GM21723 (cell line): ENCODE data around the gene ENOPH1.
"Not testable (repeated sequence)": the region's sequence is repeated elsewhere in the genome, so short reads cannot be mapped to it uniquely, and the experiment has no call there.

Source experiments
- ATAC-seq: cut with Tn5 transposase; IDR thresholded peaks from one replicate; pipeline ENCODE4 v1.9.1; 2021; ENCODE audit warnings: mild to moderate bottlenecking, moderate library complexity; ENCODE audit not compliant: unreplicated experiment

ENOPH1 gene

DNA sequence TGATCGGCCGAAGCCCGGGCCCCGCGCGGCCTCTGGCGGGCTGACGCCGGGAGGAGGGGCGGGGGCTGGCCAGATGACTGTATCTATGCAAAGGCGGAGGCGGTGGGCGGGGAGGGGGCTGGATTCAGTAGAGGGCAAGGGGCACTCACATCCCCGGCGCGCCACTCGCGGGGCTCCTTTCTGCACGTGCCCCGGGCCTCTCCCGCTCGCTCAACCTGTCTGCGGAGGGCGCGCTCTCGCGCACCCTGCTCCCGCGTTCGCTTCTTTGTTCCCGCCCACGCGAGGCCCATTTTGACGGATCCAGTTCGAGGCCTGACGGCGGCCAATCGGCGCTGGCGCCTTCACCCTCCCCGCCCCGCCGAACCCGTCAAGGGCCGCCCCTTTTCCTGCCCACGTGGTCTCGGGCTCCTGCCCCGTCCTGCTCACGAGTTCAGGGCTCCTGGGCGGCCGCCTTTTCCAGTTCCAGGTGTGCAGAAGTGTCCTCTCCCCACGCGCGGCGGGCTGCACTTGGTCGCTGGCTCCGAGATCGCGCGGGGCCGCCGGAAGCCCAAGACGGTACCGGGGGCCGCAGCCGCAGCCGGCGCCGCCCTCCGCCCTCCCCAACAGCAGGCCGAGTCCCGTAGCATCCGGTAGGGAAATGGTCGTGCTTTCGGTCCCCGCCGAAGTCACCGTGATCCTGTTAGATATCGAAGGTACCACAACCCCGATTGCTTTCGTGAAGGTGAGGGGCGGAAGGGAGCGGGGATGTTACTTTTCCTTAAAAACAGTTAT lies at the start of gene ENOPH1, which contains the start of gene HNRNPDL:
ENOPH1 (plus strand) TSS at position 398 of the 771 bp plus-strand sequence; CDS start at position 638, 240 bp downstream.
HNRNPDL (minus strand) TSS at position 270 of the 771 bp plus-strand sequence. CDS start 772 bp downstream, outside the sequence.
- ATAC-seq = peak; percentile 78

DNA sequence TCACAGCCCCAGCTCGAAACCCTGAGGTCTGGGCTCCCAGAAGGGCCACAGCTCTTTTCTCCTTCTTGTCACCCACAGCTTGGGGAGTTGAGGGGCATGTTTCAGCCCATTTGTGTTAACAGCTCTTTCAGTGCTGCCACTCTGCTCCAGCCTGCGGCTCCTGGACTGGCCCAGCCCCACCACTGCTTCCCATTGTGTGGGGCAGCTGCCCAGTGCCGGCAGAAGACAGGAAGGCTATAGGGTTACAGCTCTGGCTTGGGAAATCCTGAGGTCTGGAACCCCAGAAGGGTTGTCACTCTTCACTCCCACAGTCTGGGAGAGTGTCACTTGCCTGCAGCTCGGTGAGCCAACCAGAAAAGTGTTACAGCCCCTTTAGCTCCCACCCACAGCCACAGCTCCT lies 49.6 kb upstream of the ENOPH1 start:
- no peak for ATAC-seq

DNA sequence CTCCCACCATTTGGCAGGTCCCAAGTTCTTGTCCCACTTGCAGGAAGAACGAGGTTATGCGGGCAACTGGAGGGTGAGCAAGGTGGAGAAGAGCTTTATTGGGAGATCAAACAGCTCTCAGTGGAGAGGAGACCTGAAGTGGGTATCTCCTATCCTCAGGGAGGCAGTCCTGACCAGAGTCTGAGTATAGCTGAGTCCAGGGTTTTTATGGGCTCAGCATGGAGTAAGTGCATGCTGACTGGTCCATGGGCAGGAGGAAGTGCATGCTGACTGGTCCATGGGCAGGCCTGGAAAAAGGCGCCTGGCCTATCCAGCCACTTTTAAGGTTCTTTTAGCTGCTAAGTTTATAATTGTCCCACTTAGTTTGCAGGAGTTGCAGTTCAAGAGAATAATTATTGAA lies 49.2 kb upstream of the ENOPH1 start:
- ATAC-seq = no peak

DNA sequence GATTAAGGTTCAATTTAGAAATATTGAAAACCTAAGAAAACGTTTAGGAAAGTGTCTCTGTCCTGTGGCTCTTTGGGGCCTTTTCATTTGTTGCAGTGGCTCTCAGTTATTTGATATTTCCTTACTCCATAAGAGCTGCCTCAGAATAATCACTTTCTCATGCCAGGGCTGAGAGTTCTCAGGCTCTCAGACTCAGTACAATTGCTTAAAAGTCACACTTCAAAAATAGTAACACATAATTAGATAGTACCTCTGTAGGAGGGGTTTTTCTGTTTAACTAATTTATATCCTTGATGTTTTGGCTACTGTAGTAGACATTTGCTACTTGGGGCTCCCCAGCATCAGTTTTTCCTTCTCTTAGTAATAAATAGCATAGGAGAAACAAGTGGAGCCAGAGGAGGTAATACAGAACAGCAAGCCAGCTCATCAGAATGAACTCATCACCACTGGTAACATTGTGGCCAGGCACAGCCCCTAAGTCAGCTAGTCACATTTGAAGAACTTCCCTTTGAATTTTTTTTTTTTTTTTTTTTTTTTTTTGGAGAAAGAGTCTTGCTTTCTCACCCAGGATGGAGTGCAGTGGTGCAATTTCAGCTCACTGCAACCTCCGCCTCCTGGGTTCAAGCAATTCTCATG lies 48.6 kb upstream of the ENOPH1 start:
- ATAC-seq = no peak

DNA sequence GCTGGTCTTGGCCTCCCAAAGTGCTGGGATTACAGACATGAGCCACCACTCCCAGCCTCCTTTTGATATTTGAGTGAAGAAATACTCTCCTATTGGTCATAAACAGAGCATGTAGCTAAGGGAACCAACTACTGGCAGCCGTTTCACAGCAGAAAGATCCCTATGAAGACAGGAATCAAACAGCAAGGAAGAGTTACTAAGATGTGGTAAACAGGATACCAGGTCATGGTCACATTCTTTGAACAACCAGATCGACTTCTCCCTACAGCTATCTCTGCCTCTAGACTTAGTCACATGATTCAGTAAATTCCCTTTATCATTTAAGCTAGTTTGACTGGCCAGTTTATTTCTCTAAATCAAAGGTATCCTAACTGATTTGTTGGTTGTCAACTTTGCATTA lies 47.6 kb upstream of the ENOPH1 start:
- ATAC-seq = no peak

DNA sequence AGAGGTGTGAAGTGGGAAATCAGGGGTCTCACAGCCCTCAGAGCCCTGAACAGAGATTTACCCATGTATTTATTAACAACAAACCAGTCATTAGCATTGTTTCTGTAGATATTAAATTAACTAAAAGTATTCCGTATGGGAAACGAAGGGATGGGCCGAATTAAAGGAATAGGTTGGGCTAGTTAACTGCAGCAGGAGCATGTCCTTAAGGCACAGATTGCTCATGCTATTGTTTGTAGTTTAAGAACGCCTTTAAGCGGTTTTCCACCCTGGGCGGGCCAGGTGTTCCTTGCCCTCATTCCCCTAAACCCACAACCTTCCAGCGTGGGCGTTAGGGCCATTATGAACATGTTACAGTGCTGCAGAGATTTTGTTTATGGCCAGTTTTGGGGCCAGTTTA lies 44.1 kb upstream of the ENOPH1 start:
- ATAC-seq = not testable (repeated sequence)

DNA sequence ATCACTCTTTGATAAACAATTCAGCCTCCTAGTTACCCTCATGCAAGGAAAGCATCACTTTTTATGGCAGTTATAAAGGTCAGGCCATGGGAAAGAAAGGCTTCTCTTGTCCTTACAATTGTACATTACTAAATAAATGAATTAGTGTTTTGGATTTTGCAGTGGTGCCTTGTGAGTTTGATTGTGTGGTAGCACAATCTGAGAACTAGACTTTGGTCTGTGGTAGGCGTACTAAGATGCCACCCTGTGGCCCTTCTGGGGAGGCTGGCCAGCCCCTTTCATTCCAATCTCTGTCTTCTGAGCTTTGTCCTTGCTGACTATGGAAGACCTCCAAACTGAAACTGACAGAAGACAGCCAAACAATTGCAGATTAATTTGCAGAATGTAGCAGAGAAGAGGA lies 42.0 kb upstream of the ENOPH1 start:
- ATAC-seq = no peak

DNA sequence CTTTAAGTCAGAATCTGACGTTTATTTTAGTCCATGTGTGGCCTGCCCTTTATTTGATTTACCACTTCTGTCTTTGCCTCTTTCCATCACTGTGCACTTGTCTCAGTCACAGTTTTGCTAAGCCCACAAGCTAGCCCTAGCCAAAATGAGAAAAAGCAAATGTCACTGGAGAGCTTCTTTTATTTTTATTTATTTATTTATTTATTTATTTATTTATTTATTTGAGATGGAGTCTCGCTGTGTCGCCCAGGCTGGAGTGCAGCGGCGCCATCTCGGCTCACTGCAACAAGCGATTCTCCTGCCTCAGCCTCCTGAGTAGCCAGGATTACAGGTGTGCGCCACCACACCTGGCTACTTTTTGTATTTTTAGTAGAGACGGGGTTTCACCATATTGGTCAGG lies 40.3 kb upstream of the ENOPH1 start:
- ATAC-seq = not testable (repeated sequence)

DNA sequence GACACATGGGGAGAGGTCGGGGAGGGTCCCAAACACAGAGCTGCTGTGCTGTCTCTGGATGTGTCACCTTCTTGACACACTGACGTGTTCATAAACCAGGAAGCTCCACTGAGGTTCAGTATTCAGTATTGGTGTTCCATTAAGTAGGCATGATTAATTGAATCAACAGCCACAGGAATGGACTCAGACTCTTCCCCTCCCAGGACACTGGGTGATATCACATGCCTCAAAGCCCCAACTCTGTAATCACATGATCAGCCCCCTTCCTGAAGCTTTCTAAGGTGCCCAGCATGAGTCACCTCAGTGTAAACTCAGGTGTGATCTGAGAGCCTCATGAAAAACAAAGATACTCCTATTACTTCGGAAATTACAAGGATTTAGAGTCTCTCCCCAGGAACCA lies 35.5 kb upstream of the ENOPH1 start:
- no peak for ATAC-seq

DNA sequence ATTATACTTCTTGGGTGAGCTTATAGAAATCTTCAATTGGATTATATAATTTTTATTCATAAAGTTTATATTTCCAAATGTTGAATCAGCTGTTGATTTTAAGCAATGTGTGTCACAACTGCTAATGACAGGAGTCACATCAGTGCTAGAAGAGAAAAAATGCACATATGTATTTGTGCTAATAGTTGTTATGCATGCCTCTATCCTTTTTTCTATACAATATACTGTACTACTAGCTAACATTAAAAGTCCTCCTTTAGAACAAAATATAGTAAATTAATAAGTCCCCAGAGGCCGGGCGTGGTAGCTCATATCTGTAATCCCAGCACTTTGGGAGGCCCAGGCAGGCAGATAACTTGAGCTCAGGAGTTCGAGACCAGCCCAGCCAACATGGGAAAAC lies 32.9 kb upstream of the ENOPH1 start:
- ATAC-seq = no peak

DNA sequence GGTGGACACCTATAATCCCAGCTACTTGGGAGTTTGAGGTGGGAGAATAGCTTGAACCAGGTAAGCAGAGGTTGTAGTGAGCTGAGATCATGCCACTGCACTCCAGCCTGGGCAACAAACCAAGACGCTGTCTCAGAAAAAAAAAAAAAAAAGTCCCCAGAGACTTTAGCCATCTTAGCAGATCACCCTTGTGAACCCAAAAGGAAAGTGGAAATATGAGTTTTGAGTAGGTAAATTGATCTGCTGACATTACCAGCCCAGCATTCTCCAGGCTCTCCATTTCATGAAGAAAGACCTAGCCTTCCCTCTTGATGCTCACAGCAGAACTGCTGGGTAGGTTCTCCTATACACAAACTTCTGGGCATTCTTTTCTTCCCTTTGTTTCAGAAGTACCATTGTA lies 32.1 kb upstream of the ENOPH1 start:
- ATAC-seq = no peak

DNA sequence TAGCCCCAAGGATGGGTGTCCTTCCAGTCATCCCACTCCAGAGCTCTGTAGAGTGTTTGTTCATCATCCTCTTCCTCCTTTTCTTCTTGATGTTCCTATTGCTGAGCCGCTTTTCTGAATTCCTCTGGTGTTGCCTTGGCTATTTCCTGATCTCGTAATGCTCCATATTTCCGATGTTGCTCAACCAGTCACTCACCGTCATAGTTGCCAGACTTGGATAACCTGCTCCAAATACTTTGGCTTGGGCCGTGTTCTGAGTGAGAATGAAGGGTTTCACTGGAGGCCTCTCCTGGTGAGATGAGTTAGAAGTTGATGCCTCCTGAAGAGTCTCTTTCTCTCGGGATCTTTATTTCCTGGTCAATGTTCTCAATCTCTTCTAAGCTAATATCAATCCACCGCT lies 28.8 kb upstream of the ENOPH1 start:
- ATAC-seq = no peak

DNA sequence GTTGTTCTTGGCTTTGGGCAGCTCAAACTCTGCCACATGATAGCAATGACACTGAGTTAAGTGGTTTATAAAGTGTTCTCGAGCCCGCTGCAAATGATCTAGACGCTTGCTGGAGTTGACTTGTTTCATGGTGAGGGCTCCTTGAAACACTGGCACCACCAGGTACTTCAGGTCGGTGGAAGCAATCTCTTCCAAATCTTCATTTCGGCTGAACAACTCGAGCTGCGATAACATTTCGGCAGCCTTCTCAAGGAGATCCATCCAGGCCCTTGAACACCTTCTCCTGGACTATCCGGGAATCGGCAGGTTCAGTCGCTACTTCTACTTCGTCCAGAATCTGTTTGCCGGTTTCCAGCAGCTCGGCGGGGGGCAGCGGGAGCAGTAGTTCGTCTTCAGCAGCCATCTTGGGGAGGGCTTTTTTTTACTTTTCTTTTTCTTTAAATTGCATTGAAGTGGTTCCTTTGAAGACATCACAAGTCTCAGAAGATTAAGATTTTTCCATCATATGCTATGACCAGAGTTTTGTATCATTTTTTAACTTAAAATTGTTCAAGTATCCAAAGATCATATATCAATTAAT lies 28.1 kb upstream of the ENOPH1 start:
- no peak for ATAC-seq

DNA sequence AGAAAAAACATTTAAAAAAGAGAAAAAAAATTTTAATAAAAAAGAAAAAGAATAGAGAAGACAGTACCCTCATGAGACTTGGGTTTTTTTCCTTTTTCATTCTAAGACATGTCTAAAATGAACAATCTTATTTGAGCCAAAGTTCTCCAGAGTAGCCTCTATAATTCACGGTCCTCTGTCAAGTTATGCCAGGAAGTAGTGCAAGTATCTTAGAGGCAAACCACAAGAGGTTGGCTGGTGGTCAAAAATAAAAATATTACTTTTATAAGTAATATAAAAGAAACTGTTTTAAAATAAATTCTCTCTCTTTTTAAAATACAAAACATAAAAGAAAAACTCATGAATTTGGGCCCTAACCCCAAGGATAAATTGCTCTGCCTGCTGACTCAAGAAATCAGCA lies 26.7 kb upstream of the ENOPH1 start:
- ATAC-seq = no peak

DNA sequence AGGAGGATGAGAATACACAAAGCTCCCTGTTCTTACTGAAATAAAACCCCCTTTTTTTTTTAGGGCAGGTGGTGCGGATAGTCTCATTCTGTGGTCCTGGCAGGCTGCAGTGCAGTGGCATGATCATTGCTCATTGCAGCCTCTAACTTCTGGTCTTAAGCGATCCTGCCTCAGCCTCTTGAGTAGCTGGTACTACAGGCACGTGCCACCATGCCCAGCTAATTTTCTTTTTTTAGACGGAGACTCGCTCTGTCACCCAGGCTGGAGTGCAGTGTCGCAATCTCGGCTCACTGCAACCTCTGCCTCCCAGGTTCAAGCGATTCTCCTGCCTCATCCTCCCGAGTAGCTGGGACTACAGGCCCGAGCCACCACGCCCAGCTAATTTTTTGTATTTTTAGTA lies 15.3 kb upstream of the ENOPH1 start:
- ATAC-seq = not testable (repeated sequence)

DNA sequence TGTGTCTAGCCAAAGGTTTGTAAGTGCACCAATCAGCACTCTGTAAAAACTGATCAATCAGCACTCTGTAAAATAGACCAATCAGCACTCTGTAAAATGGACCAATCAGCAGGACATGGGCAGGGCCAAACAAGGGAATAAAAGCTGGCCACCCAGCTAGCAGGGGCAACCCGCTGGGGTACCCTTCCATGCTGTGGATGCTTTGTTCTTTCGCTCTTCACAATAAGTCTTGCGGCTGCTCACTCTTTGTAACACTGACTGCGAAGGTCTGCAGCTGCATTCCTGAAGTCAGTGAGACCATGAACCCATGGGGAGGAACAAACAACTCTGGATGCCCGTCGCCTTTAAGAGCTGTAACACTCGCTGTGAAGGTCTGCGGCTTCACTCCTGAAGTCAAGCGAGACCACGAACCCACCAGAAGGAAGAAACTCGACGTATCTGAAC lies 14.4 kb upstream of the ENOPH1 start:
- ATAC-seq = no peak

DNA sequence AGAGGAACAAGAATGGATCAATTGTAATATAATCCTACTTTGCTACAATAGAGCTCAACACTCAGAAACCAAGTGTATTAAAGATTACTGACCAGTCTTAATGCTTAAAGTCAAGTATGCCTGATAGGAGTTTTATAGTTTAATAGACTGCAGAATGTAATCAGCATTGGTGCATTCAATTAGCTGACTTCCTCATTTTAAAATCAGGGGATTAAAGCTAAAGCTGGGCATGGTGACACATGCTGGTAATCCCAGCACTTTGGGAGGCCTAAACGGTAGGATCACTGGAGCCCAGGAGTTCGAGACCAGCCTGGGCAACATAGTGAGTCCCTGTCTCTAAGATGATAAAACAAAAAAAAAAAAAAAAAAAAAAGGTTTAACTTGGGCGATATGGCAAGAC lies 10.9 kb upstream of the ENOPH1 start:
- ATAC-seq = no peak

DNA sequence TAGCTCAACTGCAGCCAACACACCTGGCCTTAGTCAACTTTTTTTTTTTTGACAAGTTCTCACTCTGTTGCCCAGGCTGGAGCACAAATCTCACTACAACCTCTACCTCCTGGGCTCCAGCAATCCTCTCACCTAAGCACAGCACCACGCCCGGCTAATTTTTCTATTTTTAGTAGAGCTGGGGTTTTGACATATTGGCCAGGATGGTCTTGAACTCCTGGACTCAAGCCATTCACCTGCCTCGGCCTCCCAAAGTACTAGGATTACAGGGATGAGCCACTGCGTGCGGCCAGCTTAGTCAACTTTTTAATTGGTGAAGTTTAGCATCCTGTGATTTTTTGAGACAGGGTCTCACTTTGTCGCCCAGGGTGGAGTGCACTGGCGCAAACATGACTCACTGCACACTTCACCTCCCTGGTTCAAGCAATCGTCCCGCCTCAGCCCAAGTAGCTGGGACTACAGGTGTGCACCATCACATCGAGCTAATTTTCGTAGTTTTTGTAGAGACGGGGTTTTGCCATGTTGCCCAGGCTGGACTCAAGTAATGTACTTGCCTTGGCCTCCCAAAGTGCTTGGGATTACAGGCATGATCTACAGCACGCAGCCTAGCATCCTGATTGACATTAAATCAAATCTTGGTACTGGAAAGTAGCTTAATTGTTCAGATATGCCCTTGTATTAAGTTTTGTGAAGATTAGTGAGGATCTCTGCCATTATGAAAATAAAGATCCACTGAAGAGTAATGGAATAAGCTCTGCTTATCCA lies 8.4 kb upstream of the ENOPH1 start:
- no peak for ATAC-seq

DNA sequence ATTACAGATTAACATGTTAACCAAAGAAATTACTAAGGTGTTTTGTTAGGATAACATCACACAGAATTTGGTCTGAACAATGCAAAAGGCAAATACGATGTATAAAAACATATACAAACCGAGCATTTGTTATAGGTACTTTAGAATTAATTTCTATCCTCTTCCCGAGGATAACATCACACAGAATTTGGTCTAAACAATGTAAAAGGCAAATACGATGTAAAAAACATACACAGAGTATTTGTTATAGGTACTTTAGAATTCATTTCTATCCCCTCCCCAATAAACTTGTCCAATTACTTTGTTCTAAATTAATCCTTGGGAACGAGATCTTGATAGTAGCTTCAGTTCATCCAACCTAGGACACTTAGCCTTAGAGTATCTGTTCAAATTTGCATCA lies 7.8 kb upstream of the ENOPH1 start:
- ATAC-seq = no peak

DNA sequence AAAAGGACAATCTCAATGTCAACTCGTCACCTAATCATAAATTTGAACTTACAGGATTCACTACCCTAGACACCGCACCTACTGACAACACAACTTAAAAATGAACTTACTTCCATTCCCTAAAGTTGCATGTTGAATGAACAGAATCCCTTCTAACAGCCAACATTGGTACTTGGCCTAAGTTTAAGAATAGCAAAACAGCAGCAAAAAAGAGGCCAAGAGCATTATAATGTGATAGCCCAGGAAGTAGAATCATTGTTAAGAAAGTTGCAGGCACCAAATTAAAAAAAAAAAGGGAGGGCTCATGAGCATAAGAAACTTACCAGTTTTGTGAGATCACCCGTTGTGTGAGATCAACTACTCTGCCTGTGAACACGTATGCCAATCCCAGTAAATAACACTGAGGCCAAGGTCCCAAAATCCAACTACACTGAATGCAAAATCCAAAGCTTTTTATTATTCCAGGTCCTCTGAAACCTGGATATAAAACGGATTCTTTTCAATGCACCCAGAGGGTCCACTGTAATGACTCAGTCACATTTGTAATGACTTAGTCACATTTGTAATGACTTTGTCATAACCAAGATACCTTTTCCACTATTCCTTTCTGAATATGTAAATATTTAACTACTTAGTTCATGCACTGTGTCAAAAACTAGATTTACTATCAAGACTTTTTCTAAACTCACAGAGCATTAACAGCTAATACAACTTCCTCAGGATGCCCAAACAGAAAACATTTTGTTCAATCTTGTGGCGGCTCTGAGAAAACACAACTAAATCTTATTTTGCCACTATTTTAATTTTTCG lies 6.9 kb upstream of the ENOPH1 start:
- ATAC-seq = no peak
